Trophoblast cell (in vitro differentiated cells and primary cell): ENCODE data around the gene N4BP2L2.

Source experiments
- DNase-seq, 2 donors: peaks; one replicate each; pipeline ENCODE4 v3.0.0-alpha.2; 2016
- H2AFZ ChIP-seq: 2 replicates; pipeline ENCODE4 v1.6.1; 2013; ENCODE audit warnings: low read length, moderate library complexity, mild to moderate bottlenecking; ENCODE audit not compliant: insufficient read depth, poor library complexity
- H2AK5ac ChIP-seq: 2 replicates; pipeline ENCODE4 v1.6.1; 2013; ENCODE audit warnings: mild to moderate bottlenecking, low read length
- H2BK120ac ChIP-seq: 2 replicates; pipeline ENCODE4 v1.6.1; 2013; ENCODE audit warnings: low read length, mild to moderate bottlenecking, moderate library complexity; ENCODE audit not compliant: insufficient read depth, poor library complexity
- H2BK12ac ChIP-seq: 2 replicates; pipeline ENCODE4 v1.6.1; 2013; ENCODE audit warnings: mild to moderate bottlenecking, low read length, moderate library complexity
- H2BK5ac ChIP-seq: 2 replicates; pipeline ENCODE4 v1.6.1; 2013; ENCODE audit warnings: low read length, low read depth, moderate library complexity, mild to moderate bottlenecking; ENCODE audit not compliant: poor library complexity
- H3K14ac ChIP-seq: 2 replicates; pipeline ENCODE4 v1.6.1; 2013; ENCODE audit warnings: mild to moderate bottlenecking, low read length
- H3K18ac ChIP-seq: 2 replicates; pipeline ENCODE4 v1.6.1; 2013; ENCODE audit warnings: mild to moderate bottlenecking, low read length
- H3K23ac ChIP-seq: 2 replicates; pipeline ENCODE4 v1.6.1; 2013; ENCODE audit warnings: low read length
- H3K27ac ChIP-seq: 2 replicates; pipeline ENCODE4 v1.5.1; 2013; ENCODE audit warnings: low read depth, mild to moderate bottlenecking, inconsistent platforms, low read length, moderate library complexity
- H3K27me3 ChIP-seq: 2 replicates; pipeline ENCODE4 v1.6.1; 2013; ENCODE audit warnings: inconsistent platforms, mild to moderate bottlenecking, low read length, moderate library complexity; ENCODE audit not compliant: insufficient read depth
- H3K36me3 ChIP-seq, 2 experiments: 1 replicate in 1 of 2; 2 replicates in 1 of 2; pipeline ENCODE4 v1.6.1; 2013; ENCODE audit warnings: low read length in 2 of 2, mild to moderate bottlenecking in 2 of 2, moderate library complexity in 1 of 2; ENCODE audit not compliant: insufficient read depth in 2 of 2, control insufficient read depth in 1 of 2
- H3K4ac ChIP-seq: 2 replicates; pipeline ENCODE4 v1.6.1; 2013; ENCODE audit warnings: low read depth, mild to moderate bottlenecking, low read length, moderate library complexity
- H3K4me1 ChIP-seq, 2 experiments: 1 replicate in 1 of 2; 2 replicates in 1 of 2; pipeline ENCODE4 v1.6.1; 2013; ENCODE audit warnings: low read length in 2 of 2, mild to moderate bottlenecking in 2 of 2, moderate library complexity in 1 of 2; ENCODE audit not compliant: insufficient read depth in 2 of 2, control insufficient read depth in 1 of 2
- H3K4me2 ChIP-seq: 2 replicates; pipeline ENCODE4 v1.6.1; 2013; ENCODE audit warnings: inconsistent platforms, mild to moderate bottlenecking, low read length, moderate library complexity
- H3K4me3 ChIP-seq: 2 replicates; pipeline ENCODE4 v1.5.1; 2013; ENCODE audit warnings: mild to moderate bottlenecking, low read depth, low read length, inconsistent platforms
- H3K79me1 ChIP-seq: one replicate; pipeline ENCODE4 v1.6.1; 2013; ENCODE audit warnings: low read length
- H3K79me2 ChIP-seq: 2 replicates; pipeline ENCODE4 v1.6.1; 2013; ENCODE audit warnings: low read length, mild to moderate bottlenecking; ENCODE audit not compliant: control insufficient read depth, insufficient read depth, poor library complexity
- H3K9ac ChIP-seq: 2 replicates; pipeline ENCODE4 v1.6.1; 2013; ENCODE audit warnings: mild to moderate bottlenecking, low read length
- H3K9me3 ChIP-seq: 2 replicates; pipeline ENCODE4 v1.6.1; 2013; ENCODE audit warnings: low read depth, mild to moderate bottlenecking, control low read depth, inconsistent platforms, low read length; ENCODE audit not compliant: insufficient read depth
- H4K12ac ChIP-seq: 2 replicates; pipeline ENCODE4 v1.6.1; 2013; ENCODE audit warnings: low read depth, mild to moderate bottlenecking, low read length, moderate library complexity
- H4K8ac ChIP-seq: 2 replicates; pipeline ENCODE4 v1.6.1; 2013; ENCODE audit warnings: low read depth, mild to moderate bottlenecking, low read length, moderate library complexity
- H4K91ac ChIP-seq: one replicate; pipeline ENCODE4 v1.6.1; 2013; ENCODE audit warnings: low read depth, mild to moderate bottlenecking, low read length, moderate library complexity
- WGBS: extraction: QIAGEN DNeasy Blood & Tissue Kit; methylation state at CpG from one replicate; pipeline ENCODE4 v1.1.7; 2013; ENCODE audit warnings: missing lambda C conversion rate; ENCODE audit not compliant: insufficient read length, insufficient coverage; ENCODE audit errors: extremely low coverage; 5-methylcytosine and 5-hydroxymethylcytosine counted together

Gene N4BP2L2

GRCh38 chr13:32585550-32586079 lies 47.0 kb upstream of the N4BP2L2 start:
- WGBS = no CpG with 5 or more reads among the region's 8 CpGs
- no peaks in the 10 kb centered on the region for H3K36me3 ChIP-seq
- H3K9ac ChIP-seq = peak overlapping the region; percentile 28
- H3K4me2 ChIP-seq = peak overlapping the region; percentile 96
- peaks cover 5% of the 10 kb centered on the region for H3K79me2 ChIP-seq
- H3K23ac ChIP-seq = no peak overlapping the region
- H2AK5ac ChIP-seq = no peak overlapping the region
- H2BK5ac ChIP-seq = no peak overlapping the region
- H3K27me3 ChIP-seq = no peaks in the 10 kb centered on the region
- no peak overlapping the region for H4K91ac ChIP-seq
- H3K9me3 ChIP-seq = no peaks in the 10 kb centered on the region
- H3K18ac ChIP-seq = no peak overlapping the region
- peaks cover 2 to 5% of the 10 kb centered on the region in 2 experiments for H3K4me1 ChIP-seq
- H3K27ac ChIP-seq = no peak overlapping the region
- H3K4ac ChIP-seq = no peak overlapping the region
- peak overlapping the region; percentile 60 for H2AFZ ChIP-seq
- no peak overlapping the region for H2BK120ac ChIP-seq
- no peak overlapping the region for H4K12ac ChIP-seq
- peaks cover 5% of the 10 kb centered on the region for H3K79me1 ChIP-seq
- no peak overlapping the region for H3K4me3 ChIP-seq
- no peak overlapping the region for H2BK12ac ChIP-seq
- no peak overlapping the region for H3K14ac ChIP-seq
- DNase-seq = peak in 1 of 2 donors; percentile 8
- H4K8ac ChIP-seq = no peak overlapping the region

GRCh38 chr13:32582991-32583390 lies 44.4 kb upstream of the N4BP2L2 start:
- H3K18ac ChIP-seq = no peak overlapping the region
- peaks cover 4% of the 10 kb centered on the region for H3K79me2 ChIP-seq

GRCh38 chr13:32582281-32582680 lies 43.7 kb upstream of the N4BP2L2 start:
- DNase-seq = peak in 1 of 2 donors; percentile 38
- H3K4me1 ChIP-seq = peaks cover 2 to 4% of the 10 kb centered on the region in 2 experiments
- H4K91ac ChIP-seq = no peak overlapping the region
- no peak overlapping the region for H2BK120ac ChIP-seq
- no peak overlapping the region for H2AFZ ChIP-seq
- H3K14ac ChIP-seq = no peak overlapping the region
- H3K27me3 ChIP-seq = no peaks in the 10 kb centered on the region
- no peak overlapping the region for H3K9ac ChIP-seq
- no peaks in the 10 kb centered on the region for H3K36me3 ChIP-seq
- H2AK5ac ChIP-seq = no peak overlapping the region
- H4K8ac ChIP-seq = no peak overlapping the region
- H3K79me1 ChIP-seq = peaks cover 5% of the 10 kb centered on the region
- H3K79me2 ChIP-seq = peaks cover 2% of the 10 kb centered on the region
- no peak overlapping the region for H2BK5ac ChIP-seq
- H2BK12ac ChIP-seq = no peak overlapping the region
- H3K23ac ChIP-seq = no peak overlapping the region
- H4K12ac ChIP-seq = no peak overlapping the region
- no peak overlapping the region for H3K4me2 ChIP-seq
- no CpG with 5 or more reads among the region's 2 CpGs for WGBS
- H3K18ac ChIP-seq = no peak overlapping the region
- H3K4me3 ChIP-seq = no peak overlapping the region
- H3K27ac ChIP-seq = no peak overlapping the region
- no peak overlapping the region for H3K4ac ChIP-seq
- peaks cover 4% of the 10 kb centered on the region for H3K9me3 ChIP-seq

More at GRCh38 chr13:32582991-32583390, 44.4 kb upstream of the N4BP2L2 start:
- DNase-seq = peak; percentile 82 to 96
- Histone ChIP-seq H2BK5ac (no peak overlapping the region), H4K91ac (no peak overlapping the region), H3K36me3 (no peaks in the 10 kb centered on the region), H3K23ac (no peak overlapping the region), H4K12ac (no peak overlapping the region), H2AFZ (no peak overlapping the region), H4K8ac (no peak overlapping the region), H2BK12ac (no peak overlapping the region), H3K27me3 (no peaks in the 10 kb centered on the region), H3K27ac (no peak overlapping the region), H2BK120ac (no peak overlapping the region), H2AK5ac (no peak overlapping the region), H3K4ac (no peak overlapping the region), H3K14ac (no peak overlapping the region), H3K9me3 (peaks cover 2% of the 10 kb centered on the region), H3K4me2 (no peak overlapping the region), H3K4me3 (no peak overlapping the region), H3K4me1 (peaks cover 2 to 4% of the 10 kb centered on the region in 2 experiments), H3K9ac (no peak overlapping the region), H3K79me1 (peaks cover 5% of the 10 kb centered on the region)
- no CpG with 5 or more reads among the region's 2 CpGs for WGBS

- Histone ChIP-seq H3K14ac (no peak overlapping the region), H3K4ac (no peak overlapping the region), H3K36me3 (no peaks in the 10 kb centered on the region), H2BK120ac (no peak overlapping the region), H2BK12ac (no peak overlapping the region), H3K27ac (no peak overlapping the region), H3K4me1 (peaks cover 2 to 4% of the 10 kb centered on the region in 2 experiments), H3K4me3 (no peak overlapping the region), H3K79me2 (no peaks in the 10 kb centered on the region), H3K9me3 (peaks cover 4% of the 10 kb centered on the region), H2AK5ac (no peak overlapping the region), H3K79me1 (no peaks in the 10 kb centered on the region), H4K12ac (no peak overlapping the region), H3K18ac (no peak overlapping the region), H3K4me2 (no peak overlapping the region), H3K9ac (no peak overlapping the region), H2BK5ac (no peak overlapping the region), H4K91ac (no peak overlapping the region), H4K8ac (no peak overlapping the region), H2AFZ (no peak overlapping the region), H3K27me3 (no peaks in the 10 kb centered on the region), H3K23ac (no peak overlapping the region)
- WGBS = no CpG with 5 or more reads among the region's 3 CpGs
- peak in 1 of 2 donors; percentile 58 for DNase-seq
These were observed 42.7 kb upstream of the N4BP2L2 start for GRCh38 chr13:32581177-32581786.
